HL-60 (cell line): Measurements from ENCODE around the gene CTAGE1.

Experiments used
- DNase-seq, 2 experiments: peaks; one replicate each; pipeline ENCODE4 v3.0.0-alpha.2; 2010 to 2020; ENCODE audit warnings: low read depth in 1 of 2, low spot score in 1 of 2
- H3K27ac ChIP-seq: fragments of 250-450 bp; sonication (Bioruptor Pico); replicated peaks from 2 replicates; pipeline ENCODE4 v1.5.1; 2020; ENCODE audit warnings: mild to moderate bottlenecking, moderate library complexity
- H3K27me3 ChIP-seq: fragments of 250-450 bp; sonication (Bioruptor Pico); 2 replicates; pipeline ENCODE4 v1.5.1; 2021; ENCODE audit warnings: mild to moderate bottlenecking, moderate library complexity; ENCODE audit not compliant: insufficient read depth, poor library complexity, severe bottlenecking
- H3K4me3 ChIP-seq: replicated peaks from 2 replicates; pipeline ENCODE4 v1.5.1; 2011; ENCODE audit warnings: mild to moderate bottlenecking, control low read depth, low read length; ENCODE audit not compliant: insufficient read depth
- CTCF ChIP-seq: IDR thresholded peaks from one replicate; pipeline ENCODE4 v1.5.1; 2011; ENCODE audit warnings: low read length, control low read depth, inconsistent platforms; ENCODE audit not compliant: insufficient read depth
- GABPA ChIP-seq: IDR thresholded peaks from 2 replicates; pipeline ENCODE4 v1.6.1; 2012; ENCODE audit warnings: low read depth
- POLR2AphosphoS5 ChIP-seq: IDR thresholded peaks from 2 replicates; pipeline ENCODE4 v1.6.1; 2012; ENCODE audit warnings: low read depth
- REST ChIP-seq: IDR thresholded peaks from 2 replicates; pipeline ENCODE4 v1.6.1; 2012; ENCODE audit warnings: low read depth; ENCODE audit not compliant: insufficient replicate concordance
- SPI1 ChIP-seq: IDR thresholded peaks from 2 replicates; pipeline ENCODE4 v1.6.1; 2012; ENCODE audit warnings: low read depth, mild to moderate bottlenecking, borderline replicate concordance

CTAGE1 gene

GRCh38 chr18:22446325-22446724 lies 28.6 kb upstream of the CTAGE1 start:
- no peak overlapping the region for H3K4me3 ChIP-seq
- no peak overlapping the region for H3K27ac ChIP-seq
- no peak for TF ChIP-seq REST
- TF ChIP-seq GABPA, result no peak
- no peak for TF ChIP-seq CTCF
- TF ChIP-seq SPI1, result no peak
- TF ChIP-seq POLR2AphosphoS5, result no peak
- no peak for DNase-seq
- no peaks in the 10 kb centered on the region for H3K27me3 ChIP-seq

- no peak overlapping the region for H3K27ac ChIP-seq
- no peak for DNase-seq
- no peak overlapping the region for H3K4me3 ChIP-seq
- no peaks in the 10 kb centered on the region for H3K27me3 ChIP-seq
- TF ChIP-seq GABPA, result no peak
- no peak for TF ChIP-seq CTCF
- no peak for TF ChIP-seq POLR2AphosphoS5
- TF ChIP-seq SPI1, result no peak
- TF ChIP-seq REST, result no peak
Observed at GRCh38 chr18:22441638-22442037, 23.9 kb upstream of the CTAGE1 start.

GRCh38 chr18:22439447-22439846 lies 21.7 kb upstream of the CTAGE1 start:
- Histone ChIP-seq H3K4me3 (no peak overlapping the region), H3K27me3 (no peaks in the 10 kb centered on the region), H3K27ac (no peak overlapping the region)
- TF ChIP-seq SPI1 (no peak), CTCF (no peak), POLR2AphosphoS5 (no peak), REST (no peak), GABPA (no peak)
- DNase-seq, result no peak
